CD14-positive monocyte (primary cell): ENCODE results near the gene CEP120. TPM values are rescaled to one million over a fixed set of nuclear protein-coding genes. Genes with fewer than 3 reads are reported as not detected.
"Not testable (repeated sequence)": the region's sequence is repeated elsewhere in the genome, so short reads cannot be mapped to it uniquely, and the experiment has no call there.

Experiments
- DNase-seq, 3 donors: peaks; one replicate each; pipeline ENCODE4 v3.0.0-alpha.2; 2011 to 2022
- H2AFZ ChIP-seq: 2 replicates; pipeline ENCODE4 v1.6.0; 2012; ENCODE audit warnings: mild to moderate bottlenecking, low read depth, low read length, inconsistent platforms; ENCODE audit not compliant: insufficient read depth, poor library complexity, severe bottlenecking
- H3K27ac ChIP-seq, 2 donors: 1 replicate in 1 of 2; 2 replicates in 1 of 2; pipeline ENCODE4 v1.5.1; 2012 to 2013; ENCODE audit warnings: low read length in 2 of 2, control low read depth in 1 of 2, inconsistent platforms in 1 of 2, low read depth in 1 of 2, mild to moderate bottlenecking in 1 of 2
- H3K27me3 ChIP-seq, 2 donors: one replicate each; pipeline versions ENCODE4 v1.6.0 to v1.6.1; 2011 to 2013; ENCODE audit warnings: low read length in 2 of 2; ENCODE audit not compliant: control insufficient read depth in 2 of 2, insufficient read depth in 2 of 2
- H3K36me3 ChIP-seq, 2 donors: replicated peaks in 1 of 2; 1 replicate in 1 of 2; 2 replicates in 1 of 2; pipeline versions ENCODE4 v1.5.1 to v1.6.1; 2012 to 2013; ENCODE audit warnings: low read length in 2 of 2, control low read depth in 1 of 2, inconsistent platforms in 1 of 2, mild to moderate bottlenecking in 1 of 2; ENCODE audit not compliant: insufficient read depth in 2 of 2, control insufficient read depth in 1 of 2
- H3K4me1 ChIP-seq, 2 donors: 1 replicate in 1 of 2; 2 replicates in 1 of 2; pipeline versions ENCODE4 v1.5.1 to v1.6.1; 2012 to 2013; ENCODE audit warnings: low read length in 2 of 2, control low read depth in 1 of 2, inconsistent platforms in 1 of 2, mild to moderate bottlenecking in 1 of 2, moderate library complexity in 1 of 2; ENCODE audit not compliant: insufficient read depth in 2 of 2, control insufficient read depth in 1 of 2
- H3K4me2 ChIP-seq: replicated peaks from 2 replicates; pipeline ENCODE3; 2012; ENCODE audit warnings: low read length, moderate library complexity, mild to moderate bottlenecking; ENCODE audit not compliant: poor library complexity, severe bottlenecking; ENCODE audit errors: extremely low read depth
- H3K4me3 ChIP-seq, 3 experiments: fragments of 200-600 bp in 1 of 3; sonication (generic) in 1 of 3; replicated peaks in 1 of 3; 1 replicate in 2 of 3; 2 replicates in 1 of 3; pipeline ENCODE4 v1.5.1; 2011 to 2013; ENCODE audit warnings: low read length in 3 of 3, mild to moderate bottlenecking in 3 of 3, control low read depth in 2 of 3, low read depth in 2 of 3, inconsistent platforms in 1 of 3, moderate library complexity in 1 of 3
- H3K79me2 ChIP-seq: 2 replicates; pipeline ENCODE4 v1.6.0; 2012; ENCODE audit warnings: mild to moderate bottlenecking, control low read depth, inconsistent platforms, low read length, moderate library complexity; ENCODE audit not compliant: insufficient read depth
- H3K9ac ChIP-seq: 2 replicates; pipeline ENCODE4 v1.6.0; 2017; ENCODE audit warnings: low read length, mild to moderate bottlenecking; ENCODE audit not compliant: insufficient read depth, poor library complexity, severe bottlenecking
- H3K9me3 ChIP-seq, 2 donors: replicated peaks in 1 of 2; 1 replicate in 1 of 2; 2 replicates in 1 of 2; pipeline versions ENCODE4 v1.5.1 to v1.6.1; 2012 to 2013; ENCODE audit warnings: low read length in 2 of 2, control low read depth in 1 of 2; ENCODE audit not compliant: control insufficient read depth in 1 of 2, insufficient read depth in 1 of 2
- H4K20me1 ChIP-seq: 2 replicates; pipeline ENCODE4 v1.6.0; 2012; ENCODE audit warnings: mild to moderate bottlenecking, low read length, control low read depth, moderate library complexity; ENCODE audit not compliant: insufficient read depth
- H3K27ac Mint-ChIP-seq, 7 donors: one replicate each; pipeline ENCODE4 v1.8.0; 2020; ENCODE audit warnings: mild to moderate bottlenecking in 7 of 7, mixed read lengths in 7 of 7, moderate library complexity in 6 of 7, inconsistent platforms in 2 of 7
- H3K27me3 Mint-ChIP-seq, 3 donors: one replicate each; pipeline ENCODE4 v1.8.0; 2021 to 2022; ENCODE audit warnings: low read depth in 3 of 3, mild to moderate bottlenecking in 3 of 3, mixed read lengths in 3 of 3, moderate library complexity in 3 of 3, inconsistent platforms in 1 of 3
- H3K36me3 Mint-ChIP-seq, 2 donors: one replicate each; pipeline ENCODE4 v1.8.0; 2020; ENCODE audit warnings: mixed read lengths in 2 of 2, inconsistent platforms in 1 of 2, mild to moderate bottlenecking in 1 of 2
- H3K4me1 Mint-ChIP-seq: one replicate; pipeline ENCODE4 v1.8.0; 2020; ENCODE audit warnings: mild to moderate bottlenecking, mixed read lengths
- H3K4me3 Mint-ChIP-seq, 2 donors: one replicate each; pipeline ENCODE4 v1.8.0; 2020; ENCODE audit warnings: mild to moderate bottlenecking in 2 of 2, mixed read lengths in 2 of 2, moderate library complexity in 1 of 2
- H3K9me3 Mint-ChIP-seq, 7 donors: one replicate each; pipeline ENCODE4 v1.8.0; 2020 to 2022; ENCODE audit warnings: mixed read lengths in 7 of 7, mild to moderate bottlenecking in 6 of 7, moderate library complexity in 6 of 7, inconsistent platforms in 2 of 7
- WGBS: methylation state at CpG from one replicate; pipeline ENCODE4 v1.1.5; 2013; ENCODE audit warnings: missing lambda C conversion rate; ENCODE audit not compliant: insufficient coverage; 5-methylcytosine and 5-hydroxymethylcytosine counted together
- intact Hi-C, 2 donors: fragments of 100-400 bp; cut with micrococcal nuclease; formaldehyde crosslinking; loops; one replicate each; pipeline versions ENCODE4 v1.15.0 to v1.15.1; 2023
- polyA plus RNA-seq, 3 donors: library from polyadenylated mRNA; depleted of rRNA in 1 of 3; unstranded in 2 of 3; stranded (reverse) in 1 of 3; fragments of 300-500 nt in 2 of 3; fragments of >200 nt in 1 of 3; fragmentation: Illumina TruSeq in 2 of 3; gene quantifications; 1 replicate in 2 of 3; 2 replicates in 1 of 3; pipeline ENCODE4 v1.2.3, GENCODE V29; 2012 to 2021
- TF ChIP-seq, protein P1 (sequence below): fragments of 200-600 bp; IDR thresholded peaks from one replicate; pipeline ENCODE4 v1.8.0; 2022; ENCODE audit warnings: antibody characterized with exemption, mild to moderate bottlenecking

CEP120 gene
- polyA plus RNA-seq, 3 donors: 6.4 to 7.2 (median 6.6) TPM

DNA sequence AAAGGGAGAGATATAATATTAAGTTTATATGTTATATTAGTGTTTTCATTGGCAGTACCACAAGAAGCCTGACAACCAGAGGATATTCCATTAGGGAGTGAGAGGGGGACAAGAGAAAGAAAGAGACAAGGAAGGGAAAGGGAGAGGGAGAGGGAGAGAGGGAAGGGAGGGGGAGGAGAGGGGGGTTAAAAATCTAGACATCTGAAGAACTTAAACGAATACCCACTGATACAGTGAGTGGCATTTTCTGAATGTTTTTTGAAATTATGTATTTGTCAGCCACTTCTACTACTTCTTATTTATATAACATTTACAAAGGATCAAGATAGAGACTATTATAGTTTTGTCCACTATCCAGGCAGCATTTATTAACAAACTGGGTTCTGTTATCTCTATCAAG, 11.6 kb upstream of the CEP120 start:
- Histone ChIP-seq H3K4me3 (no peak overlapping the region), H3K4me2 (no peak overlapping the region), H3K79me2 (no peaks in the 10 kb centered on the region), H2AFZ (no peak overlapping the region), H3K4me1 (peaks cover 25 to 38% of the 10 kb centered on the region in 2 donors), H3K36me3 (no peaks in the 10 kb centered on the region), H3K27me3 (no peaks in the 10 kb centered on the region), H3K27ac (no peak overlapping the region), H3K9ac (no peak overlapping the region), H3K9me3 (no peaks in the 10 kb centered on the region), H4K20me1 (no peaks in the 10 kb centered on the region)
- H3K4me3 Mint-ChIP-seq: no peak overlapping the region
- peaks cover 0 to 3% of the 10 kb centered on the region in 2 donors for H3K36me3 Mint-ChIP-seq
- no peak overlapping the region for H3K27ac Mint-ChIP-seq
- WGBS: no CpG with 5 or more reads among the region's 1 CpG
- intact Hi-C loops: no loop called here
- peaks cover 26% of the 10 kb centered on the region for H3K4me1 Mint-ChIP-seq
- peaks cover 0 to 5% (median 2%) of the 10 kb centered on the region in 7 donors for H3K9me3 Mint-ChIP-seq
- DNase-seq: no peak
- H3K27me3 Mint-ChIP-seq: peaks cover 0 to 3% (median 2%) of the 10 kb centered on the region in 3 donors
- TF ChIP-seq, protein P1, sequence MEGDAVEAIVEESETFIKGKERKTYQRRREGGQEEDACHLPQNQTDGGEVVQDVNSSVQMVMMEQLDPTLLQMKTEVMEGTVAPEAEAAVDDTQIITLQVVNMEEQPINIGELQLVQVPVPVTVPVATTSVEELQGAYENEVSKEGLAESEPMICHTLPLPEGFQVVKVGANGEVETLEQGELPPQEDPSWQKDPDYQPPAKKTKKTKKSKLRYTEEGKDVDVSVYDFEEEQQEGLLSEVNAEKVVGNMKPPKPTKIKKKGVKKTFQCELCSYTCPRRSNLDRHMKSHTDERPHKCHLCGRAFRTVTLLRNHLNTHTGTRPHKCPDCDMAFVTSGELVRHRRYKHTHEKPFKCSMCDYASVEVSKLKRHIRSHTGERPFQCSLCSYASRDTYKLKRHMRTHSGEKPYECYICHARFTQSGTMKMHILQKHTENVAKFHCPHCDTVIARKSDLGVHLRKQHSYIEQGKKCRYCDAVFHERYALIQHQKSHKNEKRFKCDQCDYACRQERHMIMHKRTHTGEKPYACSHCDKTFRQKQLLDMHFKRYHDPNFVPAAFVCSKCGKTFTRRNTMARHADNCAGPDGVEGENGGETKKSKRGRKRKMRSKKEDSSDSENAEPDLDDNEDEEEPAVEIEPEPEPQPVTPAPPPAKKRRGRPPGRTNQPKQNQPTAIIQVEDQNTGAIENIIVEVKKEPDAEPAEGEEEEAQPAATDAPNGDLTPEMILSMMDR: no peak

DNA sequence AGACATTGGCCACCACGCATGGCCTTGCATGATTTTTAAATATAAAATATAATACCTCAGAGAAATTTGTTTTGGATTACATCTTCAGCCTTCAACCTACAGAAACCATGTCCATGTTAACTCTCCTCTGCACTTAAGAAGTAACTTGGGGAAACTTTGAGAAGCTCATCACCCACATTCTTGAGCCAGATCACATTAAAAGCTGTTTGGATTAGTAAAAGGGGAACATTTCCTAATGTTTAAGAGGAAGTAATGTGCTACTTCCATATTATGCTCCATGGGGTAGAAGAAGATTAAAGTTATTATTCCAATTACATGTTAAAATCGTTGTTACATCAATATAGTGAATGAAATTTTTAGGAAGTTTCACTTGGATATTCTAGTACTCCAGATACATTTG, 10.4 kb upstream of the CEP120 start:
- H3K27me3 ChIP-seq: no peaks in the 10 kb centered on the region

DNA sequence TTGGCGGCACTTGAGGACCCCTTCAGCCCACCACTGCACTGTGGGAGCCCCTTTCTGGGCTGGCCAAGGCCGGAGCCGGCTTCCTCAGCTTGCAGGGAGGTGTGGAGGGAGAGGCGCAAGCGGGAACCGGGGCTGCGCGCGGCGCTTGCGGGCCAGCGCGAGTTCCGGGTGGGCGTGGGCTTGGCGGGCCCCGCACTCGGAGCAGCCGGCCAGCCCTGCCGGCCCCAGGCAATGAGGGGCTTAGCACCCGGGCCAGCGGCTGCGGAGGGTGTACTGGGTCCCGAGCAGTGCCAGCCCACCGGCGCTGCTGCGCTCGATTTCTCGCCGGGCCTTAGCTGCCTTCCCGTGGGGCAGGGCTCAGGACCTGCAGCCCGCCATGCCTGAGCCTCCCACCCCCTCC, 7.2 kb upstream of the CEP120 start:
- H3K27ac Mint-ChIP-seq: peak overlapping the region in 6 of 7 donors; percentile 52 to 93 (median 80)
- H3K9ac ChIP-seq, H3K79me2 ChIP-seq, H3K9me3 Mint-ChIP-seq, H3K9me3 ChIP-seq, H4K20me1 ChIP-seq, H3K36me3 ChIP-seq, H2AFZ ChIP-seq, H3K27me3 ChIP-seq, DNase-seq, H3K4me3 Mint-ChIP-seq, intact Hi-C loops, H3K27me3 Mint-ChIP-seq, H3K36me3 Mint-ChIP-seq: not testable (repeated sequence)
- peak overlapping the region; percentile 50 for H3K4me2 ChIP-seq
- peak overlapping the region; percentile 68 to 83 for H3K27ac ChIP-seq
- peaks cover 30 to 54% of the 10 kb centered on the region in 2 donors for H3K4me1 ChIP-seq
- peak overlapping the region in 1 of 3 experiments; percentile 26 for H3K4me3 ChIP-seq
- 97% methylated on average over 20 of the region's 32 CpGs for WGBS
- peaks cover 35% of the 10 kb centered on the region for H3K4me1 Mint-ChIP-seq

More for the DNA sequence above, 10.4 kb upstream of the CEP120 start:
- H3K36me3 Mint-ChIP-seq: peaks cover 0 to 3% of the 10 kb centered on the region in 2 donors
- peak overlapping the region in 1 of 3 experiments; percentile 9 for H3K4me3 ChIP-seq
- peak; percentile 32 to 62 (median 38) for DNase-seq
- H3K27ac ChIP-seq: peak overlapping the region; percentile 8 to 38
- H3K9me3 Mint-ChIP-seq: peaks cover 0 to 3% (median 0%) of the 10 kb centered on the region in 7 donors
- peak overlapping the region; percentile 34 to 82 (median 50) for H3K27ac Mint-ChIP-seq
- H3K36me3 ChIP-seq: no peaks in the 10 kb centered on the region
- no peaks in the 10 kb centered on the region for H3K9me3 ChIP-seq
- no CpG with 5 or more reads among the region's 2 CpGs for WGBS
- H3K79me2 ChIP-seq: no peaks in the 10 kb centered on the region
- H3K4me1 Mint-ChIP-seq: peaks cover 32% of the 10 kb centered on the region
- no peak overlapping the region for H3K9ac ChIP-seq
- no peak overlapping the region for H2AFZ ChIP-seq
- H3K4me3 Mint-ChIP-seq: peak overlapping the region in 1 of 2 donors; percentile 39
- peak overlapping the region; percentile 17 for H3K4me2 ChIP-seq
- no peaks in the 10 kb centered on the region for H4K20me1 ChIP-seq
- intact Hi-C loops: no loop called here
- peaks cover 0 to 3% (median 2%) of the 10 kb centered on the region in 3 donors for H3K27me3 Mint-ChIP-seq
- peaks cover 31 to 44% of the 10 kb centered on the region in 2 donors for H3K4me1 ChIP-seq
- TF ChIP-seq, protein P1: no peak
